ENCODE results near the gene MINDY4.

The MINDY4 gene

GRCh38 chr7:30906515-30907240, 135.5 kb downstream of the MINDY4 start:
- DNase-seq: no peak

GRCh38 chr7:30907527-30908267, 136.5 kb downstream of the MINDY4 start:
- DNase-seq: no peak

GRCh38 chr7:30908681-30909080, 137.5 kb downstream of the MINDY4 start:
- DNase-seq: no peak

GRCh38 chr7:30909431-30909830, 138.2 kb downstream of the MINDY4 start:
- no peak for DNase-seq

- DNase-seq: no peak
Observed at GRCh38 chr7:30910411-30911073, 139.3 kb downstream of the MINDY4 start.

- DNase-seq: no peak
Observed at GRCh38 chr7:30911133-30911532, 139.9 kb downstream of the MINDY4 start.

- DNase-seq: no peak
Observed at GRCh38 chr7:30911561-30911969, 140.3 kb downstream of the MINDY4 start, which contains the start of gene AQP1. Gene AQP1, plus strand, starts transcription at chr7:30911853. Its CDS starts 57 bp downstream, at chr7:30911910.

DNA sequence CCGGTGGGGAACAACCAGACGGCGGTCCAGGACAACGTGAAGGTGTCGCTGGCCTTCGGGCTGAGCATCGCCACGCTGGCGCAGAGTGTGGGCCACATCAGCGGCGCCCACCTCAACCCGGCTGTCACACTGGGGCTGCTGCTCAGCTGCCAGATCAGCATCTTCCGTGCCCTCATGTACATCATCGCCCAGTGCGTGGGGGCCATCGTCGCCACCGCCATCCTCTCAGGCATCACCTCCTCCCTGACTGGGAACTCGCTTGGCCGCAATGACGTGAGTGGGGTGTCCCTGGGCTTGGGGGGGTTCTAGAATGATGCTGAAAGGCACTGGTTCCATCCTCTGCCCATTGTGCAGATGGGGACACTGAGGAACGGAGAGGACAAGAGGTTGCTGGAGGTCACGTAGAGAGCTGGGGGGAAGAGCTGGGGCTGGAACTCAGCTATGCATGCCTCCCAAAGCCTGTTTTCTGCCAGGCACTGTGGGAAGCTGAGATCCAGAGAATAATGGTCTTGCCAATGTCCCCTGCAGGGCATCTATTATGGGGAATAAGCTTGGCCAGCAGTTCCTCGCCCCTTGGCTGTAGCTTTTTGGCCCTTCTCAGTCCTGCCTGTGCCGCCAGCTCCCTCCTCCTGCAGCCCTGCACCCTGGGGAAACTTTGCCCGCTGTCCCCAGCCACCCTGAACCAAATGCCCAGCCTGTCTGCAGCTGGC, 141.0 kb downstream of the MINDY4 start:
- DNase-seq: no peak

- no peak for DNase-seq
Observed at GRCh38 chr7:30912731-30912985, 141.4 kb downstream of the MINDY4 start.

GRCh38 chr7:30912986-30913811, 142.0 kb downstream of the MINDY4 start:
- no peak for DNase-seq

DNA sequence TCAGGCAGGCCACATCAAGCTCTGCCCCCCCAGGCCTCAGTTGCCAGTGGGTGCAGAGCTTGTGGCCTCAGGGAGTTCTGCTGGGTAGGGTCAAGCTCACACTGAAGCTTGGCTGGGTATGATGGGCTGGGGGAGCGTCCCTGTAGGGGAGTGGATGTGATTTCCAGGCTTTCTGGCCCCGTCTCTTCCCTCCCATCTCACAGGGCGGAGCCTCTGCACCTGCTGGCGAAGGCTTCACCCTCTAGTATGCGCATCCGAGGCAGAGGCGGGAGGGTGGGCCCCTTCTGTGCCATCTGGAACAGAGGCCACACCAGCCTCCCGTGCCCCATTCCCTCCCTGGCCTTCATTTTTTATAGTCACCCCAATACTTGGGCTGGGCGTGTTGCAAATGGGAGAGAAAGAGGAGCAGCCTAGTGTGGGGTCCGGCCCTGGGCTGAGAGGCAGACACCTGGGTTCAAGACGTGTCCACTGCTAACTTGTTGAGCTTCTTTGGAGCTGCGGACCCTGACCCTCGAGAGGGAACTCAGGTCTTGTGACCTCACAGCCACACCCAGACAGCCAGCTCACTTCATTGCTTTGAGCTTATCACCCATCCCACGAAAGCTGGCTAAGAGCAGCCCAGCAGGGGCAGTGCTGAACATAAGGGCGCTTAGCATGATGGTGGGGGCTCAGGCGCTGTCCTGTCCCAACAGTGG, 142.8 kb downstream of the MINDY4 start:
- DNase-seq: no peak

GRCh38 chr7:30914596-30914995, 143.4 kb downstream of the MINDY4 start:
- DNase-seq: no peak

- DNase-seq: no peak
Observed at GRCh38 chr7:30915005-30915601, 143.9 kb downstream of the MINDY4 start.

DNA sequence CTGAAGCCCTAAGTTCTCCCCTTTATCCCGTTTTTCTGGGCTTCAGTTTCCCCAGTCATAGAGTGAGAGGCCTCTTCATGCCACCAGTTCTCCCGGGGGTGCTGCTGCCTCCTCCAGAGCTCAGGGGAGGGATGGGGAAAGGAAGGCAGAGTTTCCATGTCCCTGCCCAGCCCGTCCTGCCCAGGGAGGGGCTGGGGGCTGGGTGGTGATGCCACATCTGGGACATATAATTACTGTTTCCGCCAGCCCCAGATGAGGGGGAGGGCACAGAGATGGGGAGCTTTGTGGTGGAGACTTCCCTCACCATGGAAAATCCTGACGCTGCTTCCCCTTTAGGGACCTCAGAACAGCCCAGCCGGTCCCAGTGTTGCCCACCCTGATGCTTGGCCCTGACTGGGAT, 144.5 kb downstream of the MINDY4 start:
- DNase-seq: no peak

- no peak for DNase-seq
Observed at GRCh38 chr7:30916255-30916654, 145.0 kb downstream of the MINDY4 start.

- no peak for DNase-seq
Observed at GRCh38 chr7:30916767-30917166, 145.6 kb downstream of the MINDY4 start.

DNA sequence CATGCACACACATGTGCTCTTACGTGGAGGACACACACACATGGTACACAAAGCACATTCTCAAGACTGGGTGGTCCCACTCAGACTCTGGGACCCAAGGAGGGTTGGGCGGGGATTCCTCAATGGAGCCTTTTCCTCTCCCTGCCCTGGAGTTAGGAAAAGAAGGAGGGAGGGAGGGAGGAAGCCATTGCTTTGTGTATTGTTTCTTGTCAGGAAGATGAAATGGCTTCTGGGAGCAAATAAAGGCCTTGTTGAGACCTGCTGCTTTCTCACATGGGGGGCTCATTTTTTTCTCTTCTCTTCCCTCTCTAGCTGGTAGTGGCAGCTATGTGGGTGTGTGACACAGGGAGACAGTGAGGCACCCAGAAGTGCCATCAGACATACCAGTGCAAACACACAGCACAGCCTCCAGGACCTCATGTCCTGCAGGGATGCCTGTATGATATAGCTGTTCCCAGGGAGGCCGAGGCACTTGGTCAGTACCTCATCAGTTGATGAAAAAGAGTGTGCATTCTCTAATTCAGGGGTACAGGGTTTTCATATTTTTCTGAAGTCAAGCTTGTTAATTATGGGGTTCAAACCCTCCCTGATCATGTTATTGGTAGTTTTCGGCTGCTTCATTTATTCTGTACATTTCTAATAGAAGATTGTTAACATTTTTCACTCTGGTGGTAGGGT, 146.1 kb downstream of the MINDY4 start:
- DNase-seq: no peak

- no peak for DNase-seq
Observed at GRCh38 chr7:30918676-30919075, 147.5 kb downstream of the MINDY4 start.

- DNase-seq: no peak
Observed at GRCh38 chr7:30920021-30920583, 148.9 kb downstream of the MINDY4 start.
